A673 (cell line): ENCODE results near the gene RNF208. TPM values are rescaled to one million over a fixed set of nuclear protein-coding genes. Genes with fewer than 3 reads are reported as not detected.

Experiments
- BruUV-seq: library from RNA; stranded (reverse); fragments of 400-500 nt; replicated peaks from 2 replicates; lab custom pipeline; 2021; lab: Mats Ljungman, UMichigan
- CTCF ChIA-PET: fragments of 300-600 bp; sonication (Branson Sonifier 250); formaldehyde crosslinking; loops from one replicate; lab custom pipeline; 2022; ENCODE audit warnings: antibody characterized with exemption; lab: Charles Lee
- POLR2A ChIA-PET: fragments of 300-600 bp; sonication (Branson Sonifier 250); formaldehyde crosslinking; loops from one replicate; lab custom pipeline; 2022; ENCODE audit warnings: antibody characterized with exemption; ENCODE audit not compliant: low non-redundant PET; lab: Charles Lee
- DNase-seq: peaks from one replicate; pipeline ENCODE4 v3.0.0-alpha.2; 2015; ENCODE audit warnings: low spot score
- H3K27ac ChIP-seq: fragments of 200-600 bp; sonication (generic); 2 replicates; pipeline ENCODE4 v1.5.1; 2016; ENCODE audit warnings: mixed run types, low read depth, mild to moderate bottlenecking, mixed read lengths, antibody characterized with exemption, low read length; ENCODE audit not compliant: poor library complexity, severe bottlenecking
- H3K27me3 ChIP-seq: fragments of 200-600 bp; sonication (generic); replicated peaks from 2 replicates; pipeline ENCODE4 v1.6.1; 2017; ENCODE audit warnings: mixed run types, low read depth, mild to moderate bottlenecking, mixed read lengths, antibody characterized with exemption, low read length; ENCODE audit not compliant: insufficient read depth, poor library complexity
- H3K36me3 ChIP-seq: fragments of 200-600 bp; sonication (generic); 2 replicates; pipeline ENCODE4 v1.6.1; 2016; ENCODE audit warnings: mixed run types, mild to moderate bottlenecking, mixed read lengths, antibody characterized with exemption, low read length; ENCODE audit not compliant: insufficient read depth, poor library complexity, severe bottlenecking
- H3K4me1 ChIP-seq: fragments of 200-600 bp; sonication (generic); 2 replicates; pipeline ENCODE4 v1.6.1; 2017; ENCODE audit warnings: mixed run types, mild to moderate bottlenecking, mixed read lengths, antibody characterized with exemption, low read length; ENCODE audit not compliant: insufficient read depth, poor library complexity, severe bottlenecking
- H3K4me3 ChIP-seq: fragments of 200-600 bp; sonication (generic); 2 replicates; pipeline ENCODE4 v1.5.1; 2016; ENCODE audit warnings: low read depth, mixed run types, mild to moderate bottlenecking, mixed read lengths, low read length; ENCODE audit not compliant: poor library complexity, severe bottlenecking
- H3K9me3 ChIP-seq: fragments of 200-600 bp; sonication (generic); 2 replicates; pipeline ENCODE4 v1.6.1; 2016; ENCODE audit warnings: mixed run types, low read depth, mild to moderate bottlenecking, mixed read lengths, antibody characterized with exemption, low read length; ENCODE audit not compliant: poor library complexity, severe bottlenecking
- CTCF ChIP-seq: fragments of 300-800, 200-600 bp; sonication (generic); conservative IDR thresholded peaks from 2 replicates; pipeline ENCODE4 v1.5.1; 2017; ENCODE audit warnings: low read depth, mild to moderate bottlenecking, antibody characterized with exemption, low read length, moderate library complexity, mixed read lengths
- EZH2 ChIP-seq: fragments of 200-600 bp; sonication (generic); IDR thresholded peaks from 2 replicates; pipeline ENCODE4 v1.6.1; 2017; ENCODE audit warnings: borderline replicate concordance, low read depth, mild to moderate bottlenecking, mixed read lengths, antibody characterized with exemption, low read length; ENCODE audit not compliant: poor library complexity, severe bottlenecking
- intact Hi-C: fragments of 100-400 bp; cut with micrococcal nuclease; formaldehyde crosslinking; loops from one replicate; pipeline ENCODE4 v1.10.0; 2022; ENCODE audit not compliant: unreplicated experiment
- total RNA-seq: library from RNA; stranded (reverse); gene quantifications from 2 replicates; pipeline ENCODE4 v1.2.3, GENCODE V29; 2021

RNF208 gene
- total RNA-seq, 1 experiment from 2014 or later, result 13.7 TPM

GRCh38 chr9:137190315-137190856 lies 31.7 kb downstream of the RNF208 start:
- POLR2A ChIA-PET, result no interaction called here
- no peak for TF ChIP-seq EZH2
- TF ChIP-seq CTCF, result no peak; the same call in 1 of the 2 replicates
- Histone ChIP-seq H3K27ac (no peak overlapping the region), H3K9me3 (no peaks in the 10 kb centered on the region), H3K4me1 (peaks cover 10% of the 10 kb centered on the region), H3K27me3 (no peaks in the 10 kb centered on the region), H3K4me3 (no peak overlapping the region), H3K36me3 (peaks cover 2% of the 10 kb centered on the region)
- BruUV-seq, result no TSS peak
- DNase-seq, result no peak
- CTCF ChIA-PET, result interaction anchor here (0.6 to 0.8 kb wide), 2 partner anchors 52 to 58 kb away, joined by 3 to 4 read pairs; no protein-coding TSS in a partner anchor
- intact Hi-C loops, result no loop called here

GRCh38 chr9:137189297-137190295 lies 32.4 kb downstream of the RNF208 start:
- H3K36me3 ChIP-seq, result peaks cover 2% of the 10 kb centered on the region
- no peak for DNase-seq
- no TSS peak for BruUV-seq
- H3K9me3 ChIP-seq, result no peaks in the 10 kb centered on the region
- H3K27me3 ChIP-seq, result no peaks in the 10 kb centered on the region
- intact Hi-C loops, result no loop called here
- POLR2A ChIA-PET, result interaction anchor here (0.9 kb wide), 1 partner anchor 51 kb away, joined by 4 read pairs; the partner anchor contains the start of gene TUBB4B
- peak overlapping the region; percentile 96 for H3K27ac ChIP-seq
- no peak for TF ChIP-seq CTCF
- no peak for TF ChIP-seq EZH2
- CTCF ChIA-PET, result interaction anchor here (0.6 to 1.8 kb wide), 7 partner anchors 11 to 160 kb away, joined by 3 to 13 read pairs (median 3); no protein-coding TSS in a partner anchor
- peak overlapping the region; percentile 98 for H3K4me3 ChIP-seq
- peaks cover 10% of the 10 kb centered on the region for H3K4me1 ChIP-seq

GRCh38 chr9:137188490-137189296 lies 33.3 kb downstream of the RNF208 start, which contains the start of the genes ANAPC2 and SSNA1:
Gene ANAPC2 (minus strand): TSS chr9:137188560. CDS start chr9:137188532, 28 bp downstream.
Gene SSNA1 (plus strand): TSS chr9:137188676. CDS start chr9:137188727, 51 bp downstream.
- H3K9me3 ChIP-seq, result no peaks in the 10 kb centered on the region
- intact Hi-C loops, result no loop called here

More at GRCh38 chr9:137188490-137189296, 33.3 kb downstream of the RNF208 start, which contains the start of the genes ANAPC2 and SSNA1:
- no peaks in the 10 kb centered on the region for H3K27me3 ChIP-seq
- CTCF ChIA-PET, result interaction anchor here (0.6 to 1.8 kb wide), 5 partner anchors 12 to 159 kb away, joined by 3 to 13 read pairs (median 3); no protein-coding TSS in a partner anchor
- peaks cover 3% of the 10 kb centered on the region for H3K36me3 ChIP-seq
- TF ChIP-seq CTCF, result peak; percentile 45
- no peak for TF ChIP-seq EZH2
- peaks cover 10% of the 10 kb centered on the region for H3K4me1 ChIP-seq
- BruUV-seq, result TSS peak; percentile 87
- DNase-seq, result peak; percentile 93
- peak within 1 kb of the TSS; percentile 98 for H3K4me3 ChIP-seq
- POLR2A ChIA-PET, result interaction anchor here (0.9 kb wide), 1 partner anchor 52 kb away, joined by 4 read pairs; the partner anchor contains the start of gene TUBB4B
- H3K27ac ChIP-seq, result peak within 1 kb of the TSS; percentile 96
